Stimulated activated CD4-positive, alpha-beta T cell treated with anti-CD3 and anti-CD28 coated beads, Interleukin-1b, Interleukin-23, amount 100 ng/mL, for 1 hour (primary cell): ENCODE results near the gene RREB1.

ENCODE experiments used
- DNase-seq, 2 donors: peaks; one replicate each; pipeline ENCODE4 v3.0.0-alpha.2; 2020; ENCODE audit warnings: low read depth in 2 of 2

Gene RREB1

GRCh38 chr6:7100072-7100752 lies 7.5 kb upstream of the RREB1 start:
- no peak for DNase-seq

- no peak for DNase-seq
These were observed 7.0 kb upstream of the RREB1 start for GRCh38 chr6:7100753-7101081.

- DNase-seq: no peak
These were observed 6.5 kb upstream of the RREB1 start for GRCh38 chr6:7101290-7101689.

GRCh38 chr6:7104752-7105151 lies 3.0 kb upstream of the RREB1 start:
- no peak for DNase-seq

- DNase-seq: no peak
These were observed 1.5 kb upstream of the RREB1 start for GRCh38 chr6:7106215-7106751.

- DNase-seq: no peak
These were observed 796 bp upstream of the RREB1 start for GRCh38 chr6:7106752-7107577.

GRCh38 chr6:7108196-7108963 lies 619 bp downstream of the RREB1 start:
- DNase-seq: no peak

- no peak for DNase-seq
These were observed 1.4 kb downstream of the RREB1 start for GRCh38 chr6:7108964-7109836.

GRCh38 chr6:7110092-7110792 lies 2.5 kb downstream of the RREB1 start:
- no peak for DNase-seq

GRCh38 chr6:7111095-7111690 lies 3.4 kb downstream of the RREB1 start:
- no peak for DNase-seq

GRCh38 chr6:7112171-7112570 lies 4.4 kb downstream of the RREB1 start:
- no peak for DNase-seq

- peak in 1 of 2 donors; percentile 13 for DNase-seq
These were observed 5.1 kb downstream of the RREB1 start for GRCh38 chr6:7112741-7113313.

GRCh38 chr6:7114744-7115458 lies 7.1 kb downstream of the RREB1 start:
- no peak for DNase-seq

- no peak for DNase-seq
These were observed 7.9 kb downstream of the RREB1 start for GRCh38 chr6:7115543-7116231.

GRCh38 chr6:7119272-7119801 lies 11.6 kb downstream of the RREB1 start:
- DNase-seq: no peak

- DNase-seq: no peak
These were observed 14.0 kb downstream of the RREB1 start for GRCh38 chr6:7121700-7122241.

GRCh38 chr6:7122684-7123083 lies 14.9 kb downstream of the RREB1 start:
- no peak for DNase-seq

GRCh38 chr6:7124114-7124513 lies 16.4 kb downstream of the RREB1 start:
- no peak for DNase-seq
